Duodenal mucosa (tissue), 2 donors: Measurements from ENCODE around the gene PDCD4.

ENCODE experiments used
- H3K27ac ChIP-seq: one replicate; pipeline ENCODE4 v1.7.0; 2013; ENCODE audit warnings: low read depth, low read length
- H3K27me3 ChIP-seq, 2 donors: one replicate each; pipeline ENCODE4 v1.7.0; 2013; ENCODE audit warnings: low read length in 2 of 2, control low read depth in 1 of 2; ENCODE audit not compliant: insufficient read depth in 2 of 2, control insufficient read depth in 1 of 2
- H3K36me3 ChIP-seq, 2 donors: one replicate each; pipeline ENCODE4 v1.7.0; 2013; ENCODE audit warnings: low read length in 2 of 2, control low read depth in 1 of 2; ENCODE audit not compliant: insufficient read depth in 2 of 2, control insufficient read depth in 1 of 2
- H3K4me1 ChIP-seq, 2 donors: one replicate each; pipeline ENCODE4 v1.7.0; 2013; ENCODE audit warnings: low read length in 2 of 2, control low read depth in 1 of 2; ENCODE audit not compliant: insufficient read depth in 2 of 2, control insufficient read depth in 1 of 2
- H3K4me3 ChIP-seq, 2 donors: one replicate each; pipeline ENCODE4 v1.7.0; 2013; ENCODE audit warnings: low read length in 2 of 2, low read depth in 1 of 2
- H3K9ac ChIP-seq, 2 donors: one replicate each; pipeline ENCODE4 v1.7.0; 2013; ENCODE audit warnings: low read length in 2 of 2, low read depth in 1 of 2
- H3K9me3 ChIP-seq, 2 donors: one replicate each; pipeline ENCODE4 v1.7.0; 2013; ENCODE audit warnings: low read length in 2 of 2, control low read depth in 1 of 2; ENCODE audit not compliant: control insufficient read depth in 1 of 2

PDCD4 gene

DNA sequence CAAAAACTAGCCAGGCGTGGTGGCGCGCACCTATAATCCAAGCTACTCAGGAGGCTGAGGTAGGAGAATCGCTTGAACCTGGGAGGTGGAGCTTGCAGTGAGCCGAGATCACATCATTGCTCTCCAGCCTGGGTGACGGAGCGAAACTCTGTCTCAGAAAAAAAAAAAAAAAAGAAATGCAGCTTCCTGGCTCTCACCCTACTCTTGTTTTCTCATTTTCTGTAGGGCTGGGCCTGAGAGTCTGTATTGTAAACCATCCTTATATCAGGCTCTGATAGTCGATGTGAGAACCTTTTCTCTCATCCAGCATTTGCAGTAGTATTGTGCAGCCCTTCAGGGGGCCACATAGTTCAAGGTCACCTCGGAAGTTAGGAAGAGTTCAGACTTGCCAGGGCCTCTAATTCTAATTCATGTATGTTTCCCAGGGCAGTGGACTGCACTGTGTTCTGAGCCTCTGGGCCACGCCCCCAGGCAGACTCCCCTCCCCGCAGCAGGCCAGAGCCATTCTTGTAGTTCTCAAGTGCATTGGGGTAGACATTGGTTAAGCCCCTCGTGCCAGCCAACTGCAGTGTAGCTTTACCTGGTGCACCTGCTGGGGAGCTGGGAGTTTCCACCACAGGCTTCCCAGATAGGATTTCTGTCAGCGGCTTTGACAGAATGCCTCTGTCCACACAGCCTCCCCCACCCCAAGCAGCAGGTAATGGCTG is 38.3 kb upstream of the PDCD4 start:
- peaks cover 36 to 38% of the 10 kb centered on the region in 2 donors for H3K4me1 ChIP-seq
- peak overlapping the region; percentile 43 for H3K27ac ChIP-seq

GRCh38 chr10:110833941-110834628 is 37.6 kb upstream of the PDCD4 start:
- H3K27ac ChIP-seq, result peak overlapping the region; percentile 43
- H3K4me3 ChIP-seq, result no peak overlapping the region
- peak overlapping the region; percentile 0 to 20 for H3K9ac ChIP-seq
- no peaks in the 10 kb centered on the region for H3K36me3 ChIP-seq
- peaks cover 36 to 45% of the 10 kb centered on the region in 2 donors for H3K4me1 ChIP-seq
- no peaks in the 10 kb centered on the region for H3K9me3 ChIP-seq
- no peaks in the 10 kb centered on the region for H3K27me3 ChIP-seq

More for the DNA sequence above, 38.3 kb upstream of the PDCD4 start:
- Histone ChIP-seq H3K9me3 (no peaks in the 10 kb centered on the region), H3K36me3 (no peaks in the 10 kb centered on the region), H3K27me3 (no peaks in the 10 kb centered on the region), H3K4me3 (no peak overlapping the region), H3K9ac (peak overlapping the region in 1 of 2 donors; percentile 0)

GRCh38 chr10:110834629-110835301 is 37.0 kb upstream of the PDCD4 start:
- no peaks in the 10 kb centered on the region for H3K27me3 ChIP-seq
- H3K36me3 ChIP-seq, result no peaks in the 10 kb centered on the region
- peak overlapping the region; percentile 8 for H3K27ac ChIP-seq
- peak overlapping the region in 1 of 2 donors; percentile 20 for H3K9ac ChIP-seq
- peaks cover 40 to 45% of the 10 kb centered on the region in 2 donors for H3K4me1 ChIP-seq
- no peak overlapping the region for H3K4me3 ChIP-seq
- H3K9me3 ChIP-seq, result no peaks in the 10 kb centered on the region

DNA sequence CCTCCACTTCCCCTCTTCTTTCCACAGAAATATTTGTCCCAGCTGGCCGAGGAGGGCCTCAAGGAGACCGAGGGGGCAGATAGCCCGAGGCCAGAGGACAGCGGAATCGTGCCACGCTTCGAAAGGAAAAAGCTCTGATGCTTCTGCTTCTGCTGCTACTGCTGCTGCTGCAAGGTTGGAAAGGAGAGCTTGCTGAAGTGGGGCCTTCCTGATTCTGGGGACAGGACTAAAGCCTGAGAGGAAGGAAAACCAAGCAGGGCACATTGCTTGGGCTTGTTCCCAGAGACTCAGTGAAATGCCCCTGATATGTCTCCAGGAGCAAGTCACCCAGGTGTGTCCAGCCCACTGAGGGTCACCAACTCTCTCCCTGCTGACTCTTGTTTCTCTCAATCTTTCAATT is 35.9 kb upstream of the PDCD4 start:
- Histone ChIP-seq H3K27ac (no peak overlapping the region), H3K9ac (no peak overlapping the region), H3K27me3 (no peaks in the 10 kb centered on the region), H3K4me1 (peaks cover 45 to 49% of the 10 kb centered on the region in 2 donors), H3K9me3 (no peaks in the 10 kb centered on the region), H3K4me3 (no peak overlapping the region), H3K36me3 (no peaks in the 10 kb centered on the region)

DNA sequence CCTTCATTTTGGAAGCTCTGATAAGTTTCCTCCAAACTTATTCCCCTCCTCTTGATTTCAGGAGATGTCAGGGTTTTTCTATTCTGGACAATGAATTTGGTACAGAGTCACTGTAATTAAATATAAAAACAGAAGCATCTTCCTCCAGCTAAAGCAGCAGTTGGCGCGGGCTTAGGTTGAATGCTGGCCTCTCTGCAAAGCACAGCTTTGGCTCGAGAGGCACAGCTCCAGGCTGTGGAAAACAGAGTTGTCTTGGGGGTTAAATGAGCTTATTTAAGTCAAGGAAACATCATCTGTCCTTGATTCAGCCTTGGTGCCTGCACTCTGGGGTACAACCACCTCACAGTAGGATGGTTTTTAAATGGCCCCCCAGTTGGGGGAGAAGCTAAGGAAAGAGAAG is 35.0 kb upstream of the PDCD4 start:
- H3K4me1 ChIP-seq, result peaks cover 53 to 58% of the 10 kb centered on the region in 2 donors
- no peaks in the 10 kb centered on the region for H3K27me3 ChIP-seq
- H3K27ac ChIP-seq, result no peak overlapping the region
- no peaks in the 10 kb centered on the region for H3K9me3 ChIP-seq
- H3K36me3 ChIP-seq, result no peaks in the 10 kb centered on the region
- H3K9ac ChIP-seq, result peak overlapping the region; percentile 22 to 40
- no peak overlapping the region for H3K4me3 ChIP-seq

DNA sequence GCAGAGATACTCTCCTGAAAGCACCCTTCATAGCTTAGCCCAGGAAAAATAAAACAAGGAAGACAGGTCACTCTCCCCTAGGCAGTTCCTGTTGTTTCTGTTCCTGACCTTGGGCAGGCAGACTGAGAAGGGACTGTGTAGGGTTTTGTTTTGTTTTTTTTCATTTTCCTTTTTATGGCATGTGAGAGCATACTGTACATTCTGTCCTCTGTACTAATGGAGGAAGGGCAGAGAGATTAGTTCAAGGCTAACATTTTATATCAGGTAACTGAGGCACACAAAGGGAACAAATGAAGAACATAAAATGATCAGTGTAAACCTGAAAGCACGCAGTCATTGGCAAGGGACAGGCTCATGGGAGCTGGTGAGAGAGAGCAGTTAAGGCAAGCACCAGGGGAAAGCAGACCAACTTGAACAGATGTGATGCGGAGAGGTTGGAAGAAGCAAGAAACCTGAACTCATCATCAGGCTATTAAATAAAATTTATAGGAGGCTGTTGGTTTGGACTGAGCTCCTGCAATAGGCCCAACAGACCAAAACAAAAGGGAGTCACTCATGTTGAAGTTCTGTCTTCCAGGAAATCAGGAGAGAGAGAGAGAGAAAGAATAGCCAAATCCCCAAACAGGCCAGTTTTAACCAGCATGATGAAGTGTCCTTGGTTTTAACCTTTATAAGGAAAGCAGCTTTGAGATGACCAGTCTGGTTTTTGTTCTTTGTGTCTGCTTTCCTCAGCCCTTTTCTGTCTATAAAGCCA is 34.1 kb upstream of the PDCD4 start:
- Histone ChIP-seq H3K27ac (peak overlapping the region; percentile 50), H3K36me3 (no peaks in the 10 kb centered on the region), H3K9ac (peak overlapping the region; percentile 22 to 40), H3K4me3 (no peak overlapping the region), H3K9me3 (no peaks in the 10 kb centered on the region), H3K27me3 (no peaks in the 10 kb centered on the region), H3K4me1 (peaks cover 60 to 67% of the 10 kb centered on the region in 2 donors)

DNA sequence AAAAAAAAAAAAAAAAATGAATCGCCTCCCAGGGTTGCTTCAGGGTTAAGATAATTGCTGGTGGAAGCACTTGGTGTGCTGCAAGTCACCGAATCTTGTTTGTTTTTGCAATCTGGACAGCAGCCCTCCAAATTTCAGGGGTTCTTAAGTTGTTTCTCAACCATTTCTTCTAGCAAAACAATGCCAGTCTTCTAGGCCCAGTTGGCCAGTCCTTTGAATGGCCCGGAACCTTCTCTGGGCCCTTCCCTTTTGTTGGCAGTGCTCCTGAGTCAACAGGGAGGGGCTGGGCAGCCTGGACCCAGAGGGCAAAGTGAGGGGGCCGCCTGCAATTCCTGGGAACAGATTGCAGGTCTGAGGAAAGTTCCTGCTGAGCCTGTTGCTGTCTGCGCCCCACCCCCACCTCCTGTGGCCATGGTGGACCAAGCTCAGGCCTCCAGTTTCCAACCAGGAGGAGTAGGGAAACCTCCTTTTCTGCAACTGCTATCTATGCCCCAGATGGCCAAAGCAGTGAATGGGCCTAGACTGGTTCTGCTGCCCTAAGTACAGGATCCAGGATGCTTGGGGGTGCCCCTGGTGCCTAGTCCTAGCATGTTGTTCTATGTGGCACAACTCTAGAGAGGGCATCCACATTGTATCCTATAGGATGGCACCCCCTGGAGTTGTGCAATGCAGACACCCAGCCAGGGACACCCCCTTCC is 31.4 kb upstream of the PDCD4 start:
- Histone ChIP-seq H3K9me3 (no peaks in the 10 kb centered on the region), H3K36me3 (no peaks in the 10 kb centered on the region), H3K4me1 (peaks cover 69 to 75% of the 10 kb centered on the region in 2 donors), H3K4me3 (peak overlapping the region in 1 of 2 donors; percentile 11), H3K9ac (peak overlapping the region; percentile 41 to 55), H3K27me3 (no peaks in the 10 kb centered on the region), H3K27ac (peak overlapping the region; percentile 57)

DNA sequence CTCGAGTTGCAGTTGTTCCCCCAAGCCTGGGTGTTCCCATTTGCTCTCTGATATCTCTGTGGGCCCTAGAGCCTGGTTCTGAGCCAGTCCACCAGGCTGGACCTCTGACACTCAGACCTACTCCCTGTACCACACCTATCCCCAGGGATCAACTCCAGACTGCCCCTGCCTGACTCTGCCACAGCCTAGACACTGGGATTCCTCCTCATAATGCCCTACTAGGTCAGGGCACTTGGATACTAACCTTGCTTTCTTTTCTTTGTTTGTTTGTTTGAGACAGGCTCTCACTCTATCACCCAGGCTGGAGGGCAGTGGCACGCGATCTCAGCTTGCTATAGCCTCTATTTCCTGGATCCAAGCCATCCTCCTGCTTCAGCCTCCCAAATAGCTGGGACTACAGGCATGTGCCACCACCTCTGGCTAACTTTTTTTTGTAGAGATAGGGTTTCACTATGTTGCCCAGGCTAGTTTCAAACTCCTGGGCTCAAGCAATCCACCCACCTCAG is 30.8 kb upstream of the PDCD4 start:
- no peaks in the 10 kb centered on the region for H3K27me3 ChIP-seq
- H3K27ac ChIP-seq, result peak overlapping the region; percentile 57
- peaks cover 74 to 81% of the 10 kb centered on the region in 2 donors for H3K4me1 ChIP-seq
- no peaks in the 10 kb centered on the region for H3K9me3 ChIP-seq
- H3K9ac ChIP-seq, result peak overlapping the region; percentile 41 to 55
- no peaks in the 10 kb centered on the region for H3K36me3 ChIP-seq
- peak overlapping the region in 1 of 2 donors; percentile 11 for H3K4me3 ChIP-seq

DNA sequence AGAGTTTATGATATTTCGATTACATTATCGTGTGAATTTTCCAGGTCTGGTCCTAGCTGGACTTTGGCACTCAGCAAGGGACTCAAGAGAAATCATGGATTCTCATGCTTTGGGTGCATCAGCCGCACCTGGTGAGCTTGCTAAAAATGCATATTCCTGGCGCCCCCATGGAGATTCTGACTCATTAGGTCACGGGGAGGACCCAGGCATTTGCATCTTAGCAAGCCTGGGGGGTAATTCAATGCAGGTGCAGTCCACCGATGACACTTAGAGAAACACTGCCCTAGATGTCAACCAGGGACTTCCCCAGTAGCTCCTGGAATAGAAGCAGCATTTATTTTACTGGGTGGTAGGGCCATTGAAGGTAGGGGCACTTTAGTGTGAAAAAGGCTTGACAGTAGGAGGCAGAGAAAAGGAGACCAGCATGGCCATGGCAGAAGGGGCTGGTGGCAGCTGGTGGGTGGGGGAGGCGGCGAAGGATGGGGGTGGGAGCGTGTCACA is 29.9 kb upstream of the PDCD4 start:
- Histone ChIP-seq H3K9ac (peak overlapping the region in 1 of 2 donors; percentile 4), H3K27me3 (no peaks in the 10 kb centered on the region), H3K4me1 (peaks cover 77 to 85% of the 10 kb centered on the region in 2 donors), H3K9me3 (no peaks in the 10 kb centered on the region), H3K36me3 (no peaks in the 10 kb centered on the region), H3K27ac (peak overlapping the region; percentile 47), H3K4me3 (no peak overlapping the region)
